GM12891 (cell line): Measurements from ENCODE around the gene SPTA1.

Source experiments
- POLR2A ChIP-seq: IDR thresholded peaks from 2 replicates; pipeline ENCODE4 v1.6.1; 2011; ENCODE audit warnings: low read depth, low read length, control low read depth
- SPI1 ChIP-seq: IDR thresholded peaks from 2 replicates; pipeline ENCODE4 v1.6.1; 2011; ENCODE audit warnings: low read depth, low read length, control low read depth
- TAF1 ChIP-seq: IDR thresholded peaks from 2 replicates; pipeline ENCODE4 v1.6.1; 2011; ENCODE audit warnings: low read depth, low read length, control low read depth

- TF ChIP-seq POLR2A (no peak), SPI1 (no peak), TAF1 (no peak)
Observed at GRCh38 chr1:158604968-158605367, 81.5 kb downstream of the SPTA1 start, which contains the start of gene OR10Z1.
